K562 (cell line): ENCODE data around the gene LGALS12. TPM values are rescaled to one million over a fixed set of nuclear protein-coding genes. Genes with fewer than 3 reads are reported as not detected.

Source experiments
- ARID2 ChIP-seq: fragments of 450-650 bp; IDR thresholded peaks from 2 replicates; pipeline ENCODE4 v1.6.1; 2017; ENCODE audit warnings: antibody characterized with exemption, mild to moderate bottlenecking
- ASH1L ChIP-seq: fragments of 450-650 bp; IDR thresholded peaks from 2 replicates; pipeline ENCODE4 v1.6.1; 2018; ENCODE audit warnings: borderline replicate concordance, mild to moderate bottlenecking, low read depth; ENCODE audit not compliant: partially characterized antibody
- CHD4 ChIP-seq: fragments of 200-600 bp; sonication (generic); IDR thresholded peaks from 3 replicates; pipeline ENCODE4 v1.6.1; 2012; ENCODE audit warnings: low read depth, mild to moderate bottlenecking, mixed read lengths, low read length, inconsistent platforms; ENCODE audit not compliant: insufficient read depth, insufficient replicate concordance, poor library complexity, severe bottlenecking
- CLOCK ChIP-seq: fragments of 250-450 bp; sonication (Bioruptor Pico); IDR thresholded peaks from 2 replicates; pipeline ENCODE4 v1.4.0; 2020; ENCODE audit warnings: mild to moderate bottlenecking, moderate library complexity, borderline replicate concordance
- E2F4 ChIP-seq: sonication (generic); formaldehyde crosslinking; IDR thresholded peaks from 2 replicates; pipeline ENCODE4 v1.8.0; 2022; ENCODE audit warnings: mild to moderate bottlenecking, low read depth, missing genetic modification reagents
- E4F1 ChIP-seq: fragments of 250-450 bp; sonication (Bioruptor Pico); IDR thresholded peaks from 2 replicates; pipeline ENCODE4 v1.5.0; 2021; ENCODE audit warnings: mild to moderate bottlenecking, borderline replicate concordance
- EHMT2 ChIP-seq: fragments of 450-650 bp; IDR thresholded peaks from 2 replicates; pipeline ENCODE4 v1.6.1; 2018; ENCODE audit warnings: antibody characterized with exemption
- FOXJ3 ChIP-seq: sonication (generic); formaldehyde crosslinking; IDR thresholded peaks from 2 replicates; pipeline ENCODE4 v1.4.0; 2020; ENCODE audit warnings: mild to moderate bottlenecking, missing genetic modification reagents
- MTA2 ChIP-seq: fragments of 450-650 bp; IDR thresholded peaks from 2 replicates; pipeline ENCODE4 v1.6.1; 2016; ENCODE audit warnings: low read depth
- SMAD4 ChIP-seq: fragments of 250-450 bp; sonication (Bioruptor Pico); conservative IDR thresholded peaks from 2 replicates; pipeline ENCODE4 v1.8.0; 2021; ENCODE audit warnings: inconsistent platforms, mild to moderate bottlenecking, moderate library complexity
- SMC3 ChIP-seq: conservative IDR thresholded peaks from 2 replicates; pipeline ENCODE4 v1.6.1; 2011; ENCODE audit warnings: low read depth, low read length, improper control_type of control experiment; ENCODE audit not compliant: insufficient read depth
- TEAD1 ChIP-seq, 2 experiments: fragments of 450-650 bp in 1 of 2; sonication (generic) in 1 of 2; formaldehyde crosslinking; IDR thresholded peaks; 2 replicates each; pipeline versions ENCODE4 v1.4.0 to v1.8.0; 2020 to 2022; ENCODE audit warnings: mild to moderate bottlenecking in 2 of 2, missing genetic modification reagents in 1 of 2
- VEZF1 ChIP-seq: fragments of 200-800 bp; sonication (Bioruptor generic); IDR thresholded peaks from 2 replicates; pipeline ENCODE4 v1.6.1; 2017; ENCODE audit warnings: missing genetic modification characterization, missing compliant biosample characterization
- YY1 ChIP-seq, 3 experiments: IDR thresholded peaks; 2 replicates each; pipeline ENCODE4 v1.6.1; 2011; ENCODE audit warnings: low read length in 2 of 3, mild to moderate bottlenecking in 2 of 3, moderate library complexity in 2 of 3, borderline replicate concordance in 1 of 3, control low read depth in 1 of 3, low read depth in 1 of 3; ENCODE audit not compliant: insufficient read depth in 3 of 3, insufficient replicate concordance in 2 of 3, control insufficient read depth in 1 of 3, insufficient read length in 1 of 3; ENCODE audit errors: extremely low read depth in 1 of 3
- ZNF140 ChIP-seq: fragments of 250-450 bp; sonication (Bioruptor Pico); IDR thresholded peaks from 2 replicates; pipeline ENCODE4 v1.8.0; 2021; ENCODE audit warnings: moderate library complexity, mild to moderate bottlenecking, inconsistent platforms
- ZNF224 ChIP-seq: sonication (generic); formaldehyde crosslinking; IDR thresholded peaks from 2 replicates; pipeline ENCODE4 v1.8.0; 2022; ENCODE audit warnings: mild to moderate bottlenecking, missing genetic modification reagents
- ZNF41 ChIP-seq: fragments of 250-450 bp; sonication (Bioruptor Pico); conservative IDR thresholded peaks from 2 replicates; pipeline ENCODE4 v1.4.0; 2020; ENCODE audit warnings: mild to moderate bottlenecking
- ZNF507 ChIP-seq: conservative IDR thresholded peaks from 2 replicates; pipeline ENCODE4 v1.6.1; 2017; ENCODE audit warnings: missing genetic modification characterization, missing compliant biosample characterization
- ZNF561 ChIP-seq: fragments of 450-650 bp; formaldehyde crosslinking; conservative IDR thresholded peaks from 2 replicates; pipeline ENCODE4 v1.4.0; 2020; ENCODE audit warnings: mild to moderate bottlenecking, moderate library complexity
- ZZZ3 ChIP-seq: fragments of 450-650 bp; IDR thresholded peaks from 2 replicates; pipeline ENCODE4 v1.6.1; 2016; ENCODE audit warnings: antibody characterized with exemption, mild to moderate bottlenecking, moderate library complexity
- polyA plus RNA-seq, 8 experiments: library from polyadenylated mRNA; depleted of rRNA in 4 of 8; stranded (reverse) in 5 of 8; unstranded in 3 of 8; fragments of >200 nt; fragmentation: Nextera tagmentation in 2 of 8; fragmentation: Illumina TruSeq in 1 of 8; extraction: Ambion mirVana in 2 of 8; extraction: Trizol in 1 of 8; gene quantifications; 2 replicates each; pipeline versions ENCODE4 v1.2.1 to v1.2.3, GENCODE V29; 2011 to 2014; ENCODE audit warnings: inconsistent platforms in 1 of 8, missing spikeins in 1 of 8
- total RNA-seq, 7 experiments: library from RNA; depleted of rRNA in 6 of 7; stranded (reverse); fragments of >200 nt in 6 of 7; fragmentation: Illumina TruSeq in 2 of 7; extraction: Trizol in 2 of 7; gene quantifications; 2 replicates each; pipeline versions ENCODE4 v1.2.1 to v1.2.3, GENCODE V29; 2011 to 2021; ENCODE audit warnings: low replicate concordance in 1 of 7

Gene LGALS12
- total and polyA plus RNA-seq, 9 of the 15 experiments (the other 6 are each of a cell fraction or from before 2014, with no cell fraction given): 0.66 to 8.0 (median 5.0) TPM

GRCh38 chr11:63534895-63535461 lies 29.1 kb downstream of the LGALS12 start (continued):
- peak; percentile 92 for TF ChIP-seq ZNF140
- no peak for TF ChIP-seq SMC3
- no peak for TF ChIP-seq ZZZ3
- peak; percentile 76 for TF ChIP-seq ZNF507
- TF ChIP-seq YY1 (IDR thresholded peaks at IDR 0.05; ENCODE audit: borderline replicate concordance in 1 of 3, control insufficient read depth in 1 of 3, extremely low read depth in 1 of 3, insufficient read depth in 3 of 3, insufficient read length in 1 of 3, insufficient replicate concordance in 2 of 3, low read depth in 1 of 3, low read length in 2 of 3): no peak
- no peak for TF ChIP-seq ARID2
- peak; percentile 97 for TF ChIP-seq ZNF41
- TF ChIP-seq EHMT2: no peak
- peak; percentile 23 to 99; a peak in 2 of 4 replicates for TF ChIP-seq TEAD1 (CRISPR knock-in tag; IDR thresholded peaks at IDR 0.05)
- TF ChIP-seq MTA2: no peak
- TF ChIP-seq E4F1 (CRISPR knock-in tag): peak; percentile 82
- TF ChIP-seq FOXJ3: no peak
- peak; percentile 76 for TF ChIP-seq VEZF1 (CRISPR knock-in tag)
- peak; percentile 91 for TF ChIP-seq ZNF561 (CRISPR knock-in tag)
- TF ChIP-seq CHD4: no peak
- no peak for TF ChIP-seq E2F4 (CRISPR knock-in tag)
- TF ChIP-seq ASH1L: no peak
- peak; percentile 99 for TF ChIP-seq SMAD4 (CRISPR knock-in tag)
- TF ChIP-seq CLOCK (CRISPR knock-in tag): peak; percentile 91
- no peak for TF ChIP-seq ZNF224
